ENCODE data around the gene UHMK1.

- TF ChIP-seq CTCF (IDR thresholded peaks at IDR 0.05) (no peak), POLR2A (IDR thresholded peaks at IDR 0.05) (no peak)
These were observed 44.1 kb downstream of the UHMK1 start for GRCh38 chr1:162541619-162542141.
